ENCODE results near the gene ZNF17. TPM values are rescaled to one million over a fixed set of nuclear protein-coding genes. Genes with fewer than 3 reads are reported as not detected.

Gene ZNF17
- total RNA-seq, 1 donor from 2014 or later: 11.3 TPM

GRCh38 chr19:57406516-57407123 is 4.3 kb upstream of the ZNF17 start:
- peak; percentile 92 for TF ChIP-seq CTCF (IDR thresholded peaks at IDR 0.05; ENCODE audit: insufficient read depth, low read length, severe bottlenecking)
- Histone ChIP-seq H3K36me3 (ENCODE audit: control insufficient read depth, insufficient read depth, low read length) (no peaks in the 10 kb centered on the region), H3K27me3 (ENCODE audit: control insufficient read depth, insufficient read depth, low read length) (no peaks in the 10 kb centered on the region), H3K4me3 (ENCODE audit: low read depth, low read length) (no peak overlapping the region)
- FAIRE-seq (no peak), DNase-seq (ENCODE audit: low read depth) (peak; percentile 51)

DNA sequence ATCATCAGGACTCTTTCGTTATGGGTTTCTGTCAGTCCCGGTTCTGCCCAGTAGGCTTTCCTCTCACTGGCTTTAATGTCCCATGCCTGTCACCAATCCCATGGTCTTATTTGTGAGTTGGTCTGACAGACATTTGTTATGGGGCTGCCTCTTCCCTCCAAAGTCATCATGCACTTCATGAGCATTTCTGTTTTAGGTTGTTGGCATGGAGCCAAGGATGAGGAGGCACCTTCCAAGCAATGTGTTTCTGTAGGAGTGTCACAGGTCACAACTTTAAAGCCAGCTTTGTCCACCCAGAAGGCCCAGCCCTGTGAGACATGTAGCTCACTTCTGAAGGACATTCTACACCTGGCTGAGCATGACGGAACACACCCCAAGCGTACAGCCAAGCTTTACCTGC is 8.5 kb downstream of the ZNF17 start:
- FAIRE-seq (no peak), DNase-seq (ENCODE audit: low read depth) (no peak)
- H3K36me3 ChIP-seq (ENCODE audit: control insufficient read depth, insufficient read depth, low read length): peaks cover 17% of the 10 kb centered on the region
- no peak for TF ChIP-seq CTCF (IDR thresholded peaks at IDR 0.05; ENCODE audit: insufficient read depth, low read length, severe bottlenecking)
- H3K4me3 ChIP-seq (ENCODE audit: low read depth, low read length): no peak overlapping the region
- H3K27me3 ChIP-seq (ENCODE audit: control insufficient read depth, insufficient read depth, low read length): no peaks in the 10 kb centered on the region

DNA sequence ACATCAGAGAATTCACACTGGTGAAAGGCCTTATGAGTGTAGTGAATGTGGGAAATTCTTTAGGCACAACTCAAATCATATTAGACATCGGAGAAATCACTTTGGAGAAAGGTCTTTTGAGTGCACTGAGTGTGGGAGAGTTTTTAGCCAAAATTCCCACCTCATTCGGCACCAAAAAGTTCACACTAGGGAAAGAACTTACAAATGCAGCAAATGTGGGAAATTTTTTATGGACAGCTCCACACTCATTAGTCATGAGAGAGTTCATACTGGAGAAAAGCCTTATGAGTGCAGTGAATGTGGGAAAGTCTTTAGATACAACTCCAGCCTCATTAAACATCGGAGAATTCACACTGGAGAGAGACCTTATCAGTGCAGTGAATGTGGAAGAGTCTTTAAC is 10.1 kb downstream of the ZNF17 start:
- no peak for TF ChIP-seq CTCF (IDR thresholded peaks at IDR 0.05; ENCODE audit: insufficient read depth, low read length, severe bottlenecking)
- Histone ChIP-seq H3K4me3 (ENCODE audit: low read depth, low read length) (no peak overlapping the region), H3K27me3 (ENCODE audit: control insufficient read depth, insufficient read depth, low read length) (no peaks in the 10 kb centered on the region), H3K36me3 (ENCODE audit: control insufficient read depth, insufficient read depth, low read length) (peaks cover 17% of the 10 kb centered on the region)
- no peak for FAIRE-seq
- no peak for DNase-seq (ENCODE audit: low read depth)

GRCh38 chr19:57434386-57435061 is 23.6 kb downstream of the ZNF17 start:
- peak overlapping the region; percentile 64 for H3K4me3 ChIP-seq (ENCODE audit: low read depth, low read length)
- DNase-seq (ENCODE audit: low read depth): peak; percentile 28
- no peak for TF ChIP-seq CTCF (IDR thresholded peaks at IDR 0.05; ENCODE audit: insufficient read depth, low read length, severe bottlenecking)
- H3K27me3 ChIP-seq (ENCODE audit: control insufficient read depth, insufficient read depth, low read length): no peaks in the 10 kb centered on the region
- no peaks in the 10 kb centered on the region for H3K36me3 ChIP-seq (ENCODE audit: control insufficient read depth, insufficient read depth, low read length)
- peak; percentile 7 for FAIRE-seq

GRCh38 chr19:57435062-57435978 is 24.4 kb downstream of the ZNF17 start, which contains the start of gene ZNF749:
Gene ZNF749, plus strand, starts transcription at chr19:57435325. Its CDS starts 254 bp downstream, at chr19:57435579.
- TF ChIP-seq CTCF (IDR thresholded peaks at IDR 0.05; ENCODE audit: insufficient read depth, low read length, severe bottlenecking): no peak
- no peaks in the 10 kb centered on the region for H3K27me3 ChIP-seq (ENCODE audit: control insufficient read depth, insufficient read depth, low read length)
- peak within 1 kb of the TSS; percentile 64 for H3K4me3 ChIP-seq (ENCODE audit: low read depth, low read length)
- no peaks in the 10 kb centered on the region for H3K36me3 ChIP-seq (ENCODE audit: control insufficient read depth, insufficient read depth, low read length)
- DNase-seq (ENCODE audit: low read depth) (peak; percentile 96), FAIRE-seq (peak; percentile 82)

Measured in bronchial epithelial cell (primary cell).